Measurements from ENCODE around the gene SEPHS1.
"Not testable (repeated sequence)": the region's sequence is repeated elsewhere in the genome, so short reads cannot be mapped to it uniquely, and the experiment has no call there.

The SEPHS1 gene

GRCh38 chr10:13348216-13349017 is at the start of gene SEPHS1:
Gene SEPHS1, minus strand, starts transcription at chr10:13348293. Its CDS starts 3,343 bp downstream, at chr10:13344950.
- DNase-seq, result peak; percentile 80

GRCh38 chr10:13397052-13397451 is 49.0 kb upstream of the SEPHS1 start:
- no peak for DNase-seq

- no peak for DNase-seq
Measured at GRCh38 chr10:13396369-13396768, 48.3 kb upstream of the SEPHS1 start.

- DNase-seq, result no peak
Measured at GRCh38 chr10:13395540-13395939, 47.4 kb upstream of the SEPHS1 start.

- DNase-seq, result no peak
Measured at GRCh38 chr10:13393640-13394039, 45.5 kb upstream of the SEPHS1 start.

- no peak for DNase-seq
Measured at GRCh38 chr10:13392701-13393100, 44.6 kb upstream of the SEPHS1 start.

GRCh38 chr10:13390604-13391522 is 42.8 kb upstream of the SEPHS1 start:
- DNase-seq, result no peak

- no peak for DNase-seq
Measured at GRCh38 chr10:13388478-13389230, 40.6 kb upstream of the SEPHS1 start.

- DNase-seq, result no peak
Measured at GRCh38 chr10:13386021-13386420, 37.9 kb upstream of the SEPHS1 start.

GRCh38 chr10:13383399-13383761 is 35.3 kb upstream of the SEPHS1 start:
- DNase-seq, result no peak

- DNase-seq, result no peak
Measured at GRCh38 chr10:13382703-13383398, 34.8 kb upstream of the SEPHS1 start.

GRCh38 chr10:13379061-13379460 is 31.0 kb upstream of the SEPHS1 start:
- DNase-seq, result not testable (repeated sequence)

GRCh38 chr10:13376746-13377145 is 28.7 kb upstream of the SEPHS1 start:
- no peak for DNase-seq

GRCh38 chr10:13376297-13376696 is 28.2 kb upstream of the SEPHS1 start:
- DNase-seq, result no peak

GRCh38 chr10:13375791-13376190 is 27.7 kb upstream of the SEPHS1 start:
- DNase-seq, result no peak

GRCh38 chr10:13373644-13374043 is 25.6 kb upstream of the SEPHS1 start:
- DNase-seq, result no peak

- no peak for DNase-seq
Measured at GRCh38 chr10:13372524-13372923, 24.4 kb upstream of the SEPHS1 start.

GRCh38 chr10:13371897-13372470 is 23.9 kb upstream of the SEPHS1 start:
- DNase-seq, result peak; percentile 78

GRCh38 chr10:13366891-13367290 is 18.8 kb upstream of the SEPHS1 start:
- no peak for DNase-seq

GRCh38 chr10:13365831-13366230 is 17.7 kb upstream of the SEPHS1 start:
- no peak for DNase-seq

- DNase-seq, result no peak
Measured at GRCh38 chr10:13365243-13365642, 17.1 kb upstream of the SEPHS1 start.

- no peak for DNase-seq
Measured at GRCh38 chr10:13360587-13360986, 12.5 kb upstream of the SEPHS1 start.
